ENCODE results near the gene FHL3. TPM values are rescaled to one million over a fixed set of nuclear protein-coding genes. Genes with fewer than 3 reads are reported as not detected.
A peak's percentile ranks its signal among the peaks of the same experiment; 100 is the strongest.

Gene FHL3
- total RNA-seq, 4 donors from 2014 or later = 6.2 to 18.7 (median 12.4) TPM

GRCh38 chr1:38000233-38000528, 5.1 kb downstream of the FHL3 start:
- Histone ChIP-seq H3K36me3 (peaks cover 0 to 25% (median 0%) of the 10 kb centered on the region in 3 donors), H3K27ac (peak overlapping the region; percentile 69 to 92 (median 87)), H3K4me1 (peaks cover 44 to 98% (median 68%) of the 10 kb centered on the region in 3 donors), H3K9me3 (no peaks in the 10 kb centered on the region), H3K4me3 (peak overlapping the region in 2 of 4 donors; percentile 7 to 38), H3K27me3 (no peaks in the 10 kb centered on the region)
- no peak for TF ChIP-seq POLR2A (IDR thresholded peaks at IDR 0.05)
- TF ChIP-seq, protein P1, sequence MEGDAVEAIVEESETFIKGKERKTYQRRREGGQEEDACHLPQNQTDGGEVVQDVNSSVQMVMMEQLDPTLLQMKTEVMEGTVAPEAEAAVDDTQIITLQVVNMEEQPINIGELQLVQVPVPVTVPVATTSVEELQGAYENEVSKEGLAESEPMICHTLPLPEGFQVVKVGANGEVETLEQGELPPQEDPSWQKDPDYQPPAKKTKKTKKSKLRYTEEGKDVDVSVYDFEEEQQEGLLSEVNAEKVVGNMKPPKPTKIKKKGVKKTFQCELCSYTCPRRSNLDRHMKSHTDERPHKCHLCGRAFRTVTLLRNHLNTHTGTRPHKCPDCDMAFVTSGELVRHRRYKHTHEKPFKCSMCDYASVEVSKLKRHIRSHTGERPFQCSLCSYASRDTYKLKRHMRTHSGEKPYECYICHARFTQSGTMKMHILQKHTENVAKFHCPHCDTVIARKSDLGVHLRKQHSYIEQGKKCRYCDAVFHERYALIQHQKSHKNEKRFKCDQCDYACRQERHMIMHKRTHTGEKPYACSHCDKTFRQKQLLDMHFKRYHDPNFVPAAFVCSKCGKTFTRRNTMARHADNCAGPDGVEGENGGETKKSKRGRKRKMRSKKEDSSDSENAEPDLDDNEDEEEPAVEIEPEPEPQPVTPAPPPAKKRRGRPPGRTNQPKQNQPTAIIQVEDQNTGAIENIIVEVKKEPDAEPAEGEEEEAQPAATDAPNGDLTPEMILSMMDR (IDR thresholded peaks at IDR 0.05) = no peak
- no peak for DNase-seq
- 50 to 75% methylated on average over 1 of the region's 2 CpGs for WGBS, 2 donors
- intact Hi-C loops (cut with DNase I) = no loop called here

DNA sequence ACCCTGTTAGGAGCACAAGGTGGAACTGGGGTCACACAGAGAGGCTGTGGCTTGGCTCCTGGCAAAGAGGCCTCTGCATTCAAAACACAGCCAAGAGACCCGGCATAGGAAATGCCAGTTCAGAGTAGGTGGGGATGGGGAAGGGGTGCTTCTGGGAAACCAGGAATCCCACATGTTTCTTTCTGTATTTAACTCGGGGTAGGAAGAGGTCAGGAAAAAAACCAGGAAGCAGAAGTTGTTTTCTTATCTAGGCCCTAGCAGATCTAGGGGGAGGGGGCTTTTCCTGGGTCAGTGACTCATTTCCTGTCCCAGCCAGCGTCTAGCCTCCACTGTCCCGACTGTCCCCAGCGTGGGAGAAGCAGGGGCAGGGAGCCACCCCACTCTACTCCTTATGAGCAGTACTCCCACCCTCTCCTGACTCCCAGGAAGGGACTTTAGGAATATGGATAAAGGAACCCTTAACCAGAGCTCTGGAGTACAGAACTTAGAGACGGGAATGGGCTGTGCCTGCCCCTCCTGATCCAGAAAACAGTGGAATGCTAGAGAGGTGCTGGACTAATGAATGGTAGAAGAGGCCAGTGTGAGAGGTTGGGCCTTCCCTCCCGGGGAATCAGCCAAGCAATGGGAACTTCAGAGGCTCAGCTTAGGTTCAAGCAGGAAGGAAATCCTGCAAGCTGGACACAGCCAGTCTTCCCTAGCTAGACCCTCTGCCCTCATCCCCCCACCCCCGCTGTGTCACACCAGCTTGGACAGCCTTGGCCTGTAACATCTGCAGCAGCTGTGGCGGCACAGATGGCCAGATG, 5.7 kb downstream of the FHL3 start:
- H3K9me3 ChIP-seq = no peaks in the 10 kb centered on the region
- no peaks in the 10 kb centered on the region for H3K27me3 ChIP-seq
- WGBS, 2 donors = 28 to 31% methylated on average over 6 to 9 of the region's 9 CpGs
- peaks cover 47 to 100% (median 74%) of the 10 kb centered on the region in 3 donors for H3K4me1 ChIP-seq
- peaks cover 0 to 25% (median 0%) of the 10 kb centered on the region in 3 donors for H3K36me3 ChIP-seq
- intact Hi-C loops (cut with DNase I) = no loop called here
- peak overlapping the region in 2 of 4 donors; percentile 7 to 38 for H3K4me3 ChIP-seq
- no peak for DNase-seq
- no peak for TF ChIP-seq POLR2A (IDR thresholded peaks at IDR 0.05)
- TF ChIP-seq, protein P1 (IDR thresholded peaks at IDR 0.05) = no peak
- peak overlapping the region; percentile 69 to 92 (median 87) for H3K27ac ChIP-seq

- intact Hi-C loops (cut with DNase I) = no loop called here
These were observed 6.3 kb downstream of the FHL3 start for GRCh38 chr1:37998913-37999429.

DNA sequence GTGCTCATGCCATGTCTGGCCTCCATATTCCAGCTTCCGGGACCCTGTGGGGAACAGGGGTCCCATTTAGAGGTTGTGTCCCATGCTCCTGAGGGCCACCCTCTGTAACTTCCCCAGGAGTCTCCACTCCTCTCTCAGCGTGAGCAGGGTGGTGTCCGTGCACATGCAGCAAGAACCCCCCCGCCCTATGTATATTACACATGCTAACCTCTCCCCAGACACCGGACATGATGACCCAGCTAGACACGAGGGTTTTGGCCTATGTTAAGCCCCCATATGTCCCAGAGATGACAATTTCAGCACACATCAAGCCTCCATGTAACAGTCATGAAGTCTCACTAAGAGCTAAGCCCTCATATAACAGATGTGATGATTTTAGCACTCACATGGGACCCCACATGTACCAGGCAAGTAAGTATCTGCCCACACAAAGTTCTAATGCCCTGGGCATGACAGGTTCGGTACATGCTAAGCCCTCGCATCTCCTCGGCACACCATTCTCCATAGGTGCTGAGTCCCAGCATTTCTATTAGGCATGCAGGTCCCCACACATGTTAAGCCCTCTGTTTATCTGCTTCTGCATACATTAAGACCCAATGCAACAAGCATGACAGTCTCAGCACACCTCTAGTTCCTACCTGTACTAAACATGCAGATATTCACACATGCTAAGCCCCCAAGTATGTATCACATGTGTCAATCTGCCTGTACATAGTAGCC, 7.1 kb downstream of the FHL3 start:
- intact Hi-C loops (cut with DNase I) = no loop called here
- Histone ChIP-seq H3K4me3 (no peak overlapping the region), H3K27ac (peak overlapping the region in 3 of 4 donors; percentile 83 to 92 (median 91)), H3K36me3 (peaks cover 0 to 25% (median 0%) of the 10 kb centered on the region in 3 donors), H3K27me3 (no peaks in the 10 kb centered on the region), H3K9me3 (no peaks in the 10 kb centered on the region), H3K4me1 (peaks cover 39 to 88% (median 68%) of the 10 kb centered on the region in 3 donors)
- DNase-seq = no peak
- WGBS, 2 donors = 61 to 83% methylated on average over 8 to 9 of the region's 9 CpGs
- TF ChIP-seq POLR2A (IDR thresholded peaks at IDR 0.05) = no peak
- TF ChIP-seq, protein P1 (IDR thresholded peaks at IDR 0.05) = no peak

More at GRCh38 chr1:37998913-37999429, 6.3 kb downstream of the FHL3 start:
- peaks cover 45 to 95% (median 75%) of the 10 kb centered on the region in 3 donors for H3K4me1 ChIP-seq
- H3K36me3 ChIP-seq = peaks cover 0 to 25% (median 0%) of the 10 kb centered on the region in 3 donors
- WGBS, 2 donors = 65 to 85% methylated on average over 11 to 15 of the region's 16 CpGs
- H3K27me3 ChIP-seq = no peaks in the 10 kb centered on the region
- TF ChIP-seq, protein P1 (IDR thresholded peaks at IDR 0.05) = no peak
- TF ChIP-seq POLR2A (IDR thresholded peaks at IDR 0.05) = no peak
- peak overlapping the region; percentile 69 to 92 (median 87) for H3K27ac ChIP-seq
- no peak for DNase-seq
- H3K9me3 ChIP-seq = no peaks in the 10 kb centered on the region
- H3K4me3 ChIP-seq = no peak overlapping the region

Measured in esophagus squamous epithelium (tissue), 5 donors.